K562 (cell line): Measurements from ENCODE around the gene CSF1.

Experiments
- ATF3 ChIP-seq, 2 experiments: fragments of 450-650 bp in 1 of 2; sonication (generic) in 1 of 2; formaldehyde crosslinking in 1 of 2; IDR thresholded peaks in 1 of 2; conservative IDR thresholded peaks in 1 of 2; 2 replicates each; pipeline versions ENCODE4 v1.6.1 to v1.8.1; 2016 to 2023; ENCODE audit warnings: mild to moderate bottlenecking in 2 of 2, moderate library complexity in 2 of 2, inconsistent platforms in 1 of 2, missing genetic modification reagents in 1 of 2
- EGR1 ChIP-seq: fragments of 450-650 bp; conservative IDR thresholded peaks from 2 replicates; pipeline ENCODE4 v1.6.1; 2017; ENCODE audit warnings: mild to moderate bottlenecking
- ETV6 ChIP-seq, 3 experiments: fragments of 150-350 bp in 1 of 3; sonication (generic) in 1 of 3; formaldehyde crosslinking in 1 of 3; IDR thresholded peaks; 2 replicates each; pipeline versions ENCODE4 v1.6.1 to v1.8.0; 2014 to 2022; ENCODE audit warnings: borderline replicate concordance in 2 of 3, low read depth in 2 of 3, antibody characterized with exemption in 1 of 3, low read length in 1 of 3, mild to moderate bottlenecking in 1 of 3, missing genetic modification reagents in 1 of 3
- FOXK1 ChIP-seq: sonication (generic); formaldehyde crosslinking; IDR thresholded peaks from 2 replicates; pipeline ENCODE4 v1.8.0; 2022; ENCODE audit warnings: missing genetic modification reagents, mild to moderate bottlenecking, borderline replicate concordance
- HNRNPH1 ChIP-seq: fragments of 200-400 bp; formaldehyde crosslinking; optimal IDR thresholded peaks from 2 replicates; pipeline ENCODE3; 2017; ENCODE audit warnings: low read depth, mild to moderate bottlenecking, low read length, moderate library complexity
- KLF16 ChIP-seq: IDR thresholded peaks from 2 replicates; pipeline ENCODE4 v1.6.1; 2016; ENCODE audit warnings: antibody characterized with exemption
- RAD21 ChIP-seq, 2 experiments: fragments of 250-450 bp in 1 of 2; fragments of 450-650 bp in 1 of 2; sonication (Bioruptor Pico) in 1 of 2; formaldehyde crosslinking in 1 of 2; IDR thresholded peaks in 1 of 2; conservative IDR thresholded peaks in 1 of 2; 2 replicates each; pipeline versions ENCODE4 v1.4.0 to v1.8.0; 2020 to 2022; ENCODE audit warnings: mild to moderate bottlenecking in 2 of 2, moderate library complexity in 1 of 2
- SP2 ChIP-seq: IDR thresholded peaks from 2 replicates; pipeline ENCODE4 v1.6.1; 2011; ENCODE audit warnings: mild to moderate bottlenecking, low read depth, low read length, moderate library complexity; ENCODE audit not compliant: poor library complexity, severe bottlenecking; ENCODE audit errors: extremely low read depth
- TARDBP ChIP-seq: fragments of 450-650 bp; IDR thresholded peaks from 2 replicates; pipeline ENCODE4 v1.6.1; 2016
- TCF7L2 ChIP-seq: fragments of 150-350 bp; IDR thresholded peaks from 2 replicates; pipeline ENCODE4 v1.6.1; 2016; ENCODE audit warnings: low read depth, mild to moderate bottlenecking, low read length, moderate library complexity
- THAP12 ChIP-seq: fragments of 250-450 bp; sonication (Bioruptor Pico); IDR thresholded peaks from 2 replicates; pipeline ENCODE4 v1.9.0; 2021; ENCODE audit warnings: mild to moderate bottlenecking, inconsistent platforms
- TF ChIP-seq, protein P1 (sequence below), 3 experiments: IDR thresholded peaks in 2 of 3; conservative IDR thresholded peaks in 1 of 3; 2 replicates each; pipeline ENCODE4 v1.5.1; 2011 to 2012; ENCODE audit warnings: low read length in 3 of 3, mild to moderate bottlenecking in 3 of 3, control low read depth in 2 of 3, improper control_type of control experiment in 1 of 3, inconsistent platforms in 1 of 3, low read depth in 1 of 3, mixed read lengths in 1 of 3, moderate library complexity in 1 of 3; ENCODE audit not compliant: insufficient read depth in 2 of 3
- TF ChIP-seq, protein P2 (sequence below): fragments of 450-650 bp; IDR thresholded peaks from 2 replicates; pipeline ENCODE4 v1.6.1; 2016; ENCODE audit warnings: low read depth

GRCh38 chr1:109927356-109927755 lies 16.7 kb downstream of the CSF1 start:
- TF ChIP-seq TARDBP, result no peak
- TF ChIP-seq, protein P1, sequence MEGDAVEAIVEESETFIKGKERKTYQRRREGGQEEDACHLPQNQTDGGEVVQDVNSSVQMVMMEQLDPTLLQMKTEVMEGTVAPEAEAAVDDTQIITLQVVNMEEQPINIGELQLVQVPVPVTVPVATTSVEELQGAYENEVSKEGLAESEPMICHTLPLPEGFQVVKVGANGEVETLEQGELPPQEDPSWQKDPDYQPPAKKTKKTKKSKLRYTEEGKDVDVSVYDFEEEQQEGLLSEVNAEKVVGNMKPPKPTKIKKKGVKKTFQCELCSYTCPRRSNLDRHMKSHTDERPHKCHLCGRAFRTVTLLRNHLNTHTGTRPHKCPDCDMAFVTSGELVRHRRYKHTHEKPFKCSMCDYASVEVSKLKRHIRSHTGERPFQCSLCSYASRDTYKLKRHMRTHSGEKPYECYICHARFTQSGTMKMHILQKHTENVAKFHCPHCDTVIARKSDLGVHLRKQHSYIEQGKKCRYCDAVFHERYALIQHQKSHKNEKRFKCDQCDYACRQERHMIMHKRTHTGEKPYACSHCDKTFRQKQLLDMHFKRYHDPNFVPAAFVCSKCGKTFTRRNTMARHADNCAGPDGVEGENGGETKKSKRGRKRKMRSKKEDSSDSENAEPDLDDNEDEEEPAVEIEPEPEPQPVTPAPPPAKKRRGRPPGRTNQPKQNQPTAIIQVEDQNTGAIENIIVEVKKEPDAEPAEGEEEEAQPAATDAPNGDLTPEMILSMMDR (IDR thresholded peaks at IDR 0.05 in 2 of 3, conservative IDR thresholded peaks at IDR 0.05 in 1 of 3; ENCODE audit: insufficient read depth in 2 of 3, low read depth in 1 of 3, low read length in 3 of 3), result no peak
- TF ChIP-seq, protein P2, sequence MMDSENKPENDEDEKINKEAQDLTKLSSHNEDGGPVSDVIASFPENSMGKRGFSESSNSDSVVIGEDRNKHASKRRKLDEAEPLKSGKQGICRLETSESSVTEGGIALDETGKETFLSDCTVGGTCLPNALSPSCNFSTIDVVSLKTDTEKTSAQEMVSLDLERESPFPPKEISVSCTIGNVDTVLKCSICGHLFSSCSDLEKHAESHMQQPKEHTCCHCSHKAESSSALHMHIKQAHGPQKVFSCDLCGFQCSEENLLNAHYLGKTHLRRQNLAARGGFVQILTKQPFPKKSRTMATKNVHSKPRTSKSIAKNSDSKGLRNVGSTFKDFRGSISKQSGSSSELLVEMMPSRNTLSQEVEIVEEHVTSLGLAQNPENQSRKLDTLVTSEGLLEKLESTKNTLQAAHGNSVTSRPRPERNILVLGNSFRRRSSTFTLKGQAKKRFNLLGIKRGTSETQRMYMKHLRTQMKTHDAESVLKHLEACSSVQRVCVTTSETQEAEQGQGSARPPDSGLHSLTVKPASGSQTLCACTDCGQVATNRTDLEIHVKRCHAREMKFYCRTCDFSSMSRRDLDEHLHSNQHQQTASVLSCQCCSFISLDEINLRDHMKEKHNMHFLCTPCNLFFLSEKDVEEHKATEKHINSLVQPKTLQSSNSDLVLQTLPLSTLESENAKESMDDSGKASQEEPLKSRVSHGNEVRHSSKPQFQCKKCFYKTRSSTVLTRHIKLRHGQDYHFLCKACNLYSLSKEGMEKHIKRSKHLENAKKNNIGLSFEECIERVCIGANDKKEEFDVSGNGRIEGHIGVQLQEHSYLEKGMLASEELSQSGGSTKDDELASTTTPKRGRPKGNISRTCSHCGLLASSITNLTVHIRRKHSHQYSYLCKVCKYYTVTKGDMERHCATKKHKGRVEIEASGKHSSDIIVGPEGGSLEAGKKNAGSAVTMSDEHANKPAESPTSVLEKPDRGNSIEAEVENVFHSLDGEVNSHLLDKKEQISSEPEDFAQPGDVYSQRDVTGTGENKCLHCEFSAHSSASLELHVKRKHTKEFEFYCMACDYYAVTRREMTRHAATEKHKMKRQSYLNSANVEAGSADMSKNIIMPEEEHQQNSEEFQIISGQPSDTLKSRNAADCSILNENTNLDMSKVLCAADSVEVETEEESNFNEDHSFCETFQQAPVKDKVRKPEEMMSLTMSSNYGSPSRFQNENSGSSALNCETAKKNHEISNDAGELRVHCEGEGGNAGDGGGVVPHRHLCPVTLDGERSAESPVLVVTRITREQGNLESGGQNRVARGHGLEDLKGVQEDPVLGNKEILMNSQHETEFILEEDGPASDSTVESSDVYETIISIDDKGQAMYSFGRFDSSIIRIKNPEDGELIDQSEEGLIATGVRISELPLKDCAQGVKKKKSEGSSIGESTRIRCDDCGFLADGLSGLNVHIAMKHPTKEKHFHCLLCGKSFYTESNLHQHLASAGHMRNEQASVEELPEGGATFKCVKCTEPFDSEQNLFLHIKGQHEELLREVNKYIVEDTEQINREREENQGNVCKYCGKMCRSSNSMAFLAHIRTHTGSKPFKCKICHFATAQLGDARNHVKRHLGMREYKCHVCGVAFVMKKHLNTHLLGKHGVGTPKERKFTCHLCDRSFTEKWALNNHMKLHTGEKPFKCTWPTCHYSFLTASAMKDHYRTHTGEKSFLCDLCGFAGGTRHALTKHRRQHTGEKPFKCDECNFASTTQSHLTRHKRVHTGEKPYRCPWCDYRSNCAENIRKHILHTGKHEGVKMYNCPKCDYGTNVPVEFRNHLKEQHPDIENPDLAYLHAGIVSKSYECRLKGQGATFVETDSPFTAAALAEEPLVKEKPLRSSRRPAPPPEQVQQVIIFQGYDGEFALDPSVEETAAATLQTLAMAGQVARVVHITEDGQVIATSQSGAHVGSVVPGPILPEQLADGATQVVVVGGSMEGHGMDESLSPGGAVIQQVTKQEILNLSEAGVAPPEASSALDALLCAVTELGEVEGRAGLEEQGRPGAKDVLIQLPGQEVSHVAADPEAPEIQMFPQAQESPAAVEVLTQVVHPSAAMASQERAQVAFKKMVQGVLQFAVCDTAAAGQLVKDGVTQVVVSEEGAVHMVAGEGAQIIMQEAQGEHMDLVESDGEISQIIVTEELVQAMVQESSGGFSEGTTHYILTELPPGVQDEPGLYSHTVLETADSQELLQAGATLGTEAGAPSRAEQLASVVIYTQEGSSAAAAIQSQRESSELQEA, result no peak
- TF ChIP-seq SP2, result no peak
- TF ChIP-seq THAP12, result no peak
- no peak for TF ChIP-seq ATF3 (IDR thresholded peaks at IDR 0.05)
- TF ChIP-seq ATF3 (CRISPR knock-in tag; conservative IDR thresholded peaks at IDR 0.05), result no peak
- no peak for TF ChIP-seq EGR1
- no peak for TF ChIP-seq HNRNPH1
- no peak for TF ChIP-seq KLF16
- no peak for TF ChIP-seq ETV6 (IDR thresholded peaks at IDR 0.05; ENCODE audit: borderline replicate concordance in 1 of 2, low read depth in 2 of 2, low read length in 1 of 2)
- no peak for TF ChIP-seq ETV6 (CRISPR knock-in tag; IDR thresholded peaks at IDR 0.05; ENCODE audit: borderline replicate concordance)
- TF ChIP-seq RAD21 (CRISPR knock-in tag; conservative IDR thresholded peaks at IDR 0.05 in 1 of 2, IDR thresholded peaks at IDR 0.05 in 1 of 2), result no peak
- TF ChIP-seq TCF7L2, result no peak
- no peak for TF ChIP-seq FOXK1
